DMS 273 treated with DMSO at 0.1 percent for 48 hours (cell line): ENCODE results near the gene GCNA.

Experiments used
- DNase-seq: peaks from one replicate; lab custom pipeline; 2025; lab: John Stamatoyannopoulos, UW

The GCNA gene

GRCh38 chrX:71615954-71616353 lies 37.7 kb downstream of the GCNA start:
- no peak for DNase-seq

GRCh38 chrX:71616672-71617529 lies 38.7 kb downstream of the GCNA start:
- no peak for DNase-seq

- DNase-seq, result no peak
Measured at GRCh38 chrX:71617742-71618141, 39.5 kb downstream of the GCNA start.

GRCh38 chrX:71618303-71618721 lies 40.1 kb downstream of the GCNA start, which contains the start of gene CXCR3:
Gene CXCR3 (minus strand): TSS chrX:71618511. CDS start chrX:71618449, 62 bp downstream.
- no peak for DNase-seq

GRCh38 chrX:71618787-71619186 lies 40.5 kb downstream of the GCNA start:
- no peak for DNase-seq

- DNase-seq, result no peak
Measured at GRCh38 chrX:71619193-71619592, 41.0 kb downstream of the GCNA start.

GRCh38 chrX:71619986-71620385 lies 41.7 kb downstream of the GCNA start:
- DNase-seq, result no peak

- no peak for DNase-seq
Measured at GRCh38 chrX:71621603-71622002, 43.4 kb downstream of the GCNA start.

- no peak for DNase-seq
Measured at GRCh38 chrX:71622032-71622575, 43.9 kb downstream of the GCNA start.

- no peak for DNase-seq
Measured at GRCh38 chrX:71622576-71623450, 44.6 kb downstream of the GCNA start.

- no peak for DNase-seq
Measured at GRCh38 chrX:71623714-71624113, 45.5 kb downstream of the GCNA start.

- DNase-seq, result no peak
Measured at GRCh38 chrX:71625471-71625870, 47.2 kb downstream of the GCNA start.

GRCh38 chrX:71626576-71626975 lies 48.3 kb downstream of the GCNA start:
- no peak for DNase-seq

GRCh38 chrX:71627588-71628404 lies 49.6 kb downstream of the GCNA start:
- no peak for DNase-seq

GRCh38 chrX:71629467-71629866 lies 51.2 kb downstream of the GCNA start:
- no peak for DNase-seq

- DNase-seq, result no peak
Measured at GRCh38 chrX:71632923-71633657, 54.9 kb downstream of the GCNA start.

- DNase-seq, result no peak
Measured at GRCh38 chrX:71634366-71634765, 56.1 kb downstream of the GCNA start.

GRCh38 chrX:71636438-71637252 lies 58.4 kb downstream of the GCNA start:
- DNase-seq, result peak; percentile 16

- no peak for DNase-seq
Measured at GRCh38 chrX:71637253-71637618, 59.0 kb downstream of the GCNA start.

- DNase-seq, result no peak
Measured at GRCh38 chrX:71637848-71638247, 59.6 kb downstream of the GCNA start.
